ENCODE data around the gene VANGL2.

VANGL2 gene

DNA sequence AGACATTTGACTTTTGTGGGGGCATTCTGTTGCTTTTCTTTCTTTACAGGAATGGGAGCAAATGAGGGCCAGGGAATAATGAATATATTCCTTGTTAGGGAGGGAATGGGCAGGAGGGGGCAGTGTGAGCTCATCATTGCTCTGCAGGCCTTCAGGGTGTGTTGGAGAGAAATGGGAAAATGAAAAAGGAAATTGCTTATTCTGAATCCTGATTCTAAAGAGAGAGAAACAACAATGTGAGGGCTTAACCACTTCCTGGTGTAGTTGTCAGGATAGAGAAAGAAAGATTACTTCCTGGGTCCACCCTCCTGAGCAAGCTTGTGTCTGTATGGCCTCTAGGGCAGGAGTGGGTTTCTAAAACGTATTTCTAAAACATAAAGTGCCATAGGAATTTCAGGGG is 28.3 kb downstream of the VANGL2 start:
- DNase-seq (ENCODE audit: low spot score): peak; percentile 60

GRCh38 chr1:160429125-160429561 is 28.8 kb downstream of the VANGL2 start:
- no peak for DNase-seq (ENCODE audit: low spot score)

GRCh38 chr1:160429702-160430535 is 29.6 kb downstream of the VANGL2 start:
- peak; percentile 74 for DNase-seq (ENCODE audit: low spot score)

DNA sequence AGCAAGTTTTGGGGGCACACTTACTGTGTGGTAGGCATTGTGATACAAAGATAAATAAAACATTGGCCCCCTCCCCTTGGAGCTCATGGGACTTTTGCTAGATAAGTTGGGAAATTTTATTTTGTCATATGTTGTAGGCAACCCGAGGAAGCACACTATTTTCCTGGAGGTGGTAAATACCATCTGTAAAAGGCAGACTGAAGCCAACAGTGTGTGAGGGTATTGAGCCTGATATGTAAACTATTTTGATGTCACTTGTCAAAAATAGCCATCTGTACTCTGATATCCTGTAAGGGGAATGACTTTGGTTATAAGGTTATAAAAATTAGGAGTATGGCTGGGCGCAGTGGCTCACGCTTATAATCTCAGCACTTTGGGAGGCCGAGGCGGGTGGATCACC is 30.6 kb downstream of the VANGL2 start:
- no peak for DNase-seq (ENCODE audit: low spot score)

DNA sequence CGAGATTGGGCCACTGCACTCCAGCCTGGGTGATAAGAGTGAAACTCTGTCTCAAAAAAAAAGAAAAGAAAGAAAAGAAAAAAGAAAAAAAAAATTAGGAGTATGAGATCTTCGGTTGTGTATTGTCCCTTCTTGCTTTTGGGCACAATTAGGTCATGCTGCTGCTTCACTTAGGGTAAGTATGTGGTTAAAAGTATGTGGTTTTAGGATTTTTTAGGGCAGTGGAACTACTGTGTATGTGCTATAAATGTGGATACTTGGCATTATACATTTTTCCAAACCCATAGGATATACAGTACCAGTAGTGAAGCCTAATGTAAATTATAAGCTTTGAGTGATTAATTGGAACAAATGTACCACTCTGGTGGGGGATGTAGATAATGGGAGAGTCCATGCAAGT is 31.2 kb downstream of the VANGL2 start:
- no peak for DNase-seq (ENCODE audit: low spot score)

DNA sequence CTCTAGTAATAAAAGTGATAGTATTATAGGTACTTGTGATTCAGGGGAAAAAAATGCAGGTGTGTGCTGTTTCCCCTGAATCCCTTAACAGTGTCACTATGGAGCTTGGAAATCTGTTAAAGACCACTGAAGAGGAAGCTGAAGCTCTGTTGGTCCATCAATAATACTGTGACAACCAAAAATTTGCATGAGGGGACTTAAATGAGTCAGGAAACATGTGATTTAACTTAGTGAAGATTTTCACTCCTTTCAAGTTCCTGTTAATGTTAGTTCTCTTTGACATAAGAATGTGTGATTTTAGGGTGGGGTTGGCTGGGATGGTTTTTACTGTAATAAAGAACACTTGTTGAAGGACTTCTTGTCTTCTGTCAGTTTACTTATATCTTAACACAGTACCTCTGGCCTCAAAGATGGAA is 32.0 kb downstream of the VANGL2 start:
- peak; percentile 71 for DNase-seq (ENCODE audit: low spot score)

GRCh38 chr1:160436966-160437365 is 36.6 kb downstream of the VANGL2 start:
- no peak for DNase-seq (ENCODE audit: low spot score)

- peak; percentile 80 for DNase-seq (ENCODE audit: low spot score)
Measured at GRCh38 chr1:160437432-160438316, 37.3 kb downstream of the VANGL2 start.

GRCh38 chr1:160438317-160438918 is 38.1 kb downstream of the VANGL2 start:
- DNase-seq (ENCODE audit: low spot score): no peak

GRCh38 chr1:160438935-160439334 is 38.6 kb downstream of the VANGL2 start:
- no peak for DNase-seq (ENCODE audit: low spot score)

DNA sequence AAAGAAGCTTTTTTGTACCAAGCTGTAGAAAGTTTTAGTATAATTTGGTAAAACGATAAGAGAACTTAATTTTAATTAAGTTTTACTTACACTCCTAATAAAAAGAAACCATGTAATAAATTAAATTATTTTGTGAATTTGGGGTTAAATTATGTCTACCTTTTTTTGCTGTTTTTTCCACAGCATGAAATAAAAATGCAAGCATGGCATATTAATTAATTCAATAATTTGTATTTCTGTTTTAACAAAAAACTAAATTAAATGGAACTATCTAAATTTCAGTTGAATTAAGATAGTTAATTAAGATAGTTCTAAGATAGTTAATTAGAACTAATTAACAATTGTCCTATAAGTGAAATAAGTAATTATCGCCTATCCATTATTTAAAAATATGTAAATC is 39.4 kb downstream of the VANGL2 start:
- no peak for DNase-seq (ENCODE audit: low spot score)

DNA sequence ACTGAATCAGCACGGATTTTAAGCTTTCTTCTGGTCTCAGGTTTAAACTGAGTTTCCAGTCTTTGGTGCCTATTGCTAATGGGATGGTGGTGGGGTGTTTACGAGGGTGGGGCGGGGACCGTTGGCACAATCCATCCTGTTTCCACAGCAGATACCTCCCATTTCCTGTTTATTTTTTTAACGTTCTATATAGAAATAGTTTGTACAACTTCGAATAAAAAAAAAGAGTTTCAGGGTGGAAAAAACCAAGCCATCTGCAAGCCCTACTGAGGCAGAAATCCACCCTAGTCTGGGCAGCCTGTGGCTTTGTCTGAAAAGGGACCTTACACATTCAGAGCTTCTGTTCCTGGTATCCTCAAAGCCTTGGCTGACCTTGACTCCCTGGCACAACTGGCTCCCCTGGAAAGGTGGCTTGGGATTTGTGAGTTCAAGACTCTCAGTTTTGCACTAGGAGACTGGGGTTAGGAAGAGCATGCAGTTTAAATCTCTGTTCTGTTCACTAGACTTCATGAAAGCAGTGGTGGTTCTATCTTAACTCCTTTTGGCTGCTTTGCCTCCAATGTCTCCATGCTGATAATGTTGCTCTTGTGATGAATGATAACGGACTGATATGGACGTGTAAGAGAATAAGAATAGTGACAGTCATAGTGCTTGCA is 46.7 kb downstream of the VANGL2 start:
- no peak for DNase-seq (ENCODE audit: low spot score)

DNA sequence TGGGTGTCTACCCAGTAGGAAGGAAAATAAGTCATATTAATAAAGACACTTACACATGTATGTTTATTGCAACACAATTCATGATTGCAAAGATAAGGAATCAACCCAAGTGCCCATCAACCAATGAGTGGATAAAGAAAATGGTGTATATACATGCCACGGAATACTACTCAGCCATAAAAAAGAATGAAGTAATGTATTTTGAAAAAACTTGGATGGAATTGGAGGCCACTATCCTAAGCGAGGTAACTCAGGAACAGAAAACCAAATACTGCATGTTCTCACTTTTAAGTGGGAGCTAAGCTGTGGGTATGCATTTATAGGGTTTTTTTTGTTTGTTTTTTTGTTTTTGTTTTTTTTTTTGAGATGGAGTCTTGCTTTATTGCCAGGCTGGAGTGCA is 49.1 kb downstream of the VANGL2 start:
- DNase-seq (ENCODE audit: low spot score): no peak

DNA sequence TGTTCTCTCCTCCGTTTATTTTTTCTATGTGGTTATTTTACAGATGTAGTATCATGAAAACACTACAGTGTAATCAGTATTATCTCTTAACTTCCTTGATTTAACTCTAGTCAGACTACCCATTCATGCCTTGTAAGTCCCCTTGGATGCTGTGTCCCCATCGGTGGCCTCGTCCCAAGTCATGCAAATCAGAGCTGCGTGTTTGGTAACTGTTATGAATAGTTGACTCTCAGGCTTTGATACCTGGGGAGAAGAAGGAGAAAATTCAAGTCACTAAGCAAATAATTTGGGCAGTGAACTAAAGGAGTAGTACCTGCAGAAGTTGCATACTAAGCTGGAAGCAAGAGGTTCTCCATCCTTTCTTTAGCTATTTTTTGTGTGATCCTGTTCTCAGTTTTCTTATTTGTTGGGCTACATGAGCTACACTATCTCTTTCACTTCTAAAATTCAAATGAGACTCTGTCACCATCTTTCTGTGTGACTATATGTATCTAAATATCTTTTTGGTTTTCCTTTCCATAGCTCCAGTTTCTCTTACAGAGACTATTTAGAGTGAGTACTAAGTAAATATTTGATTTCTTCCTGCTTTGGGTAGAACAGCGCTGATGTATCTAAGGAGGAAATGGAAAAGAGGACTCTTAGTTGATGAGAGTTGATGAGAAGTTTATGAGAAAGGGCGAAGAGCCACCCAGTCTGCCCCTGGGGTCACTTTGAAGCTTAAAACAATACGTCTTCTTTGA is 50.9 kb downstream of the VANGL2 start:
- DNase-seq (ENCODE audit: low spot score): no peak

DNA sequence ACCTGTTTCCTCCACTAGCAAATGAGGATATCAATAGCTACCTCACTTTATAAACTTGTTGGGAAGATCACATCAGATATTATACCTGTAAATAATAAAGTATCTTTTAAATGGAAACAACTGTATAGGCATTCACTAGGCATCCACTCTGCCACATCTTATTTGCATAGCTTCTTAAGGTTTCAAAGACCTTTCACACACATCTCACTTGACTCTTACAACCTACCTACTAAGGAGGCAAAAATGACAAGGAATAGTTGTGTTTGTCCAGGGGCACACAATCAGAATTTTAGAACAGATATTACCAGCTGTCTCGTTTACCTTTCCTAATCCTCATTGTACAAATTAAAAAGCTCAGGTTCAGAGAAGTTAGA is 51.5 kb downstream of the VANGL2 start:
- no peak for DNase-seq (ENCODE audit: low spot score)

DNA sequence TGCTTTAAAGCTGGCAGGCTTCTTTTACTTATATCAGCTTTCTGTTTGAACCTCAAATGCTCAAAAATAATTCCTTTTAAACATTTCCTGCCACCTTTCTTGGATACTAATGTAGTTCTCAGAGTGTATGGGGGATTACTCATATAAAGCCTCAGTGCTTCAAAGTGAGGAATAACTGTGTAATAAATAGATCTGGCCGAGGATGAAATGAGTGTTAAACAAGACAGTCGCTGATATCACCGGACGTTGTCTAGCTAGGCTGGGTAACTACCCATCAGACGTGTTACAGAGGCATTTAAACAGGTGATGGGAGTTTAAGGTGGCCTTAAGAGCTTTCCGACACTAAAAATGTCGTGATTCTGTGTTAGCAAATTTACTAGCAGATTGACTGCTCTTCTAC is 53.1 kb downstream of the VANGL2 start:
- DNase-seq (ENCODE audit: low spot score): peak; percentile 88

DNA sequence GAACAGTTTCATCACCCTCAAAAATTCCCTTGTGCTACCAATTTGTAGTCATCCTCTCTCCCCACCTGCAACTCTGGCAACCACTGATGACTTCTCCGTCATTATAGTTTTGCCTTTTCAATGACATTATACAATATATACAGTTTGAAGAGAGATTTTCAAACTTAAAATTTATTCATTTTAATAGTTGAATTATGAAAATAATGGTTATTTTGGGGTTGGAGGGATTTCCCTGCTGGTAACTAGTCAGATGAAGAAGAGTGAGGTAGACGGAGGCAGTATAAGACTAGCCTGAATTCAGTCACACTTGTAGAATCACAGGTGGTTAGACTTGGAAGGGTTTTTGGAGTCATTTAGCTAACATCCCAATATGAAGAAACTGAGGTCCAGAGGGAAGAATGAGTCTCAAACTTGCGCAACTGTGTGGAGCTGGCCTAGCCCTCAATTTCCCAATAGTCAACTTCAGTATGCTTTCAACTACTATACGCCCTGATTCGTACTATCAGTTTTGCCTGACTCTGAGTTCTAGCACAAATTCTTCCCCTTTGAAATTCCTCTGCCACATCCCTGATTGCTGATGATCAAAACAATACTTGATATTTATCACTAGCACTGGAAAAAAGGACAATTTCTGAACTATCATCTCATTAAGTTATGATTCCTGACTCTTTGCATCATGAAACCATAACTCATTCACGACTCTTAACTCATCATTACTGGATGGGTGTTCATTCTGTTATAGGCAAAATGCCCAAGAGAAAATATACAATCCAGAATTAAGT is 54.2 kb downstream of the VANGL2 start:
- peak; percentile 77 for DNase-seq (ENCODE audit: low spot score)

- no peak for DNase-seq (ENCODE audit: low spot score)
Measured at GRCh38 chr1:160455153-160455517, 54.8 kb downstream of the VANGL2 start.

- no peak for DNase-seq (ENCODE audit: low spot score)
Measured at GRCh38 chr1:160459056-160459455, 58.7 kb downstream of the VANGL2 start.

GRCh38 chr1:160459687-160460086 is 59.3 kb downstream of the VANGL2 start:
- no peak for DNase-seq (ENCODE audit: low spot score)

GRCh38 chr1:160460214-160460642 is 59.9 kb downstream of the VANGL2 start:
- DNase-seq (ENCODE audit: low spot score): no peak
